SH-SY5Y (cell line): Measurements from ENCODE around the gene NFIB.

Source experiments
- GATA2 ChIP-seq: IDR thresholded peaks from 2 replicates; pipeline ENCODE4 v1.6.1; 2011; ENCODE audit warnings: mild to moderate bottlenecking, low read depth, low read length
- GATA3 ChIP-seq: IDR thresholded peaks from 2 replicates; pipeline ENCODE4 v1.6.1; 2011; ENCODE audit warnings: low read depth, mild to moderate bottlenecking, low read length, moderate library complexity

NFIB gene

GRCh38 chr9:14068690-14069089, 245.3 kb downstream of the NFIB start:
- TF ChIP-seq GATA3 (no peak), GATA2 (no peak)

GRCh38 chr9:14066831-14067230, 247.1 kb downstream of the NFIB start:
- TF ChIP-seq GATA2 (no peak), GATA3 (no peak)

GRCh38 chr9:14066032-14066431, 247.9 kb downstream of the NFIB start:
- TF ChIP-seq GATA3 (no peak), GATA2 (no peak)

GRCh38 chr9:14064940-14065339, 249.0 kb downstream of the NFIB start:
- TF ChIP-seq GATA3, result no peak
- no peak for TF ChIP-seq GATA2

- TF ChIP-seq GATA2 (no peak), GATA3 (no peak)
These were observed 250.2 kb downstream of the NFIB start for GRCh38 chr9:14063756-14064155.

GRCh38 chr9:14062586-14063221, 251.2 kb downstream of the NFIB start:
- TF ChIP-seq GATA2 (peak; percentile 80), GATA3 (peak; percentile 84; the same call in 1 of the 2 replicates)

GRCh38 chr9:14061936-14062585, 251.9 kb downstream of the NFIB start:
- no peak for TF ChIP-seq GATA2
- TF ChIP-seq GATA3, result no peak

- no peak for TF ChIP-seq GATA3
- no peak for TF ChIP-seq GATA2
These were observed 255.6 kb downstream of the NFIB start for GRCh38 chr9:14058325-14058688.

GRCh38 chr9:14057368-14058324, 256.3 kb downstream of the NFIB start:
- peak; percentile 73 for TF ChIP-seq GATA2
- no peak for TF ChIP-seq GATA3

- TF ChIP-seq GATA3, result no peak
- TF ChIP-seq GATA2, result peak; percentile 77
These were observed 257.6 kb downstream of the NFIB start for GRCh38 chr9:14056316-14056861.

GRCh38 chr9:14054096-14054495, 259.8 kb downstream of the NFIB start:
- TF ChIP-seq GATA2 (no peak), GATA3 (no peak)

GRCh38 chr9:14052359-14052758, 261.6 kb downstream of the NFIB start:
- TF ChIP-seq GATA2, result no peak
- no peak for TF ChIP-seq GATA3

- TF ChIP-seq GATA3 (no peak), GATA2 (no peak)
These were observed 262.5 kb downstream of the NFIB start for GRCh38 chr9:14051419-14051818.

GRCh38 chr9:14043483-14043882, 270.5 kb downstream of the NFIB start:
- no peak for TF ChIP-seq GATA2
- no peak for TF ChIP-seq GATA3

- TF ChIP-seq GATA3, result no peak
- TF ChIP-seq GATA2, result no peak
These were observed 276.6 kb downstream of the NFIB start for GRCh38 chr9:14037331-14037730.
